ENCODE data around the gene IGF1R.
"Not testable (repeated sequence)": the region's sequence is repeated elsewhere in the genome, so short reads cannot be mapped to it uniquely, and the experiment has no call there.

Gene IGF1R

DNA sequence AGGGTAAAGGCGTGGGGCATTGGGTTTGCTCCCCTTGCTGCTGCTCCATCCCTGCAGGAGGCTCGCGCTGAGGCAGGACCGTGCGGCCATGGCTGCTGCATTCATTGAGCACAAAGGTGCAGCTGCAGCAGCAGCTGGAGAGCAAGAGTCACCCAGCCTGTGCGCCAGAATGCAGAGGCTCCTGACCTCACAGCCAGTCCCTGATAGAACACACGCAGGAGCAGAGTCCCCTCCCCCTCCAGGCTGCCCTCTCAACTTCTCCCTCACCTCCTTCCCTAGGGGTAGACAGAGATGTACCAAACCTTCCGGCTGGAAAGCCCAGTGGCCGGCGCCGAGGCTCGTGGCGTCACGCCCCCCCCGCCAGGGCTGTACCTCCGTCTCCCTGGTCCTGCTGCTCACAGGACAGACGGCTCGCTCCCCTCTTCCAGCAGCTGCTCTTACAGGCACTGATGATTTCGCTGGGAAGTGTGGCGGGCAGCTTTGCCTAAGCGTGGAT lies 312.3 kb downstream of the IGF1R start:
- DNase-seq (ENCODE audit: low spot score) = no peak

DNA sequence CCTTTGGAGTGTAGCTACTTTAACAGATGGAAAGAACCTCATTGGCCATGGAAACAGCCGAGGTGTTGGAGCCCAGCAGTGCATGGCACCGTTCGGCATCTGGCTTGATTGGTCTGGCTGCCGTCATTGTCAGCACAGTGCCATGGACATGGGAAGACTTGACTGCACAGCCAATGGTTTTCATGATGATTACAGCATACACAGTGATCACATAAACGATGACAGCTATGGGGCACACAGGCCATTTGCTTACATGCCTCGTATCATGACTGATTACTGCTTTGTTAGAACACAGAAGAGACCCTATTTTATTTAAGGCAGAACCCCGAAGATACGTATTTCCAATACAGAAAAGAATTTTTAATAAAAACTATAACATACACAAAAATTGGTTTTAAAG lies 315.1 kb downstream of the IGF1R start:
- DNase-seq (ENCODE audit: low spot score) = no peak

DNA sequence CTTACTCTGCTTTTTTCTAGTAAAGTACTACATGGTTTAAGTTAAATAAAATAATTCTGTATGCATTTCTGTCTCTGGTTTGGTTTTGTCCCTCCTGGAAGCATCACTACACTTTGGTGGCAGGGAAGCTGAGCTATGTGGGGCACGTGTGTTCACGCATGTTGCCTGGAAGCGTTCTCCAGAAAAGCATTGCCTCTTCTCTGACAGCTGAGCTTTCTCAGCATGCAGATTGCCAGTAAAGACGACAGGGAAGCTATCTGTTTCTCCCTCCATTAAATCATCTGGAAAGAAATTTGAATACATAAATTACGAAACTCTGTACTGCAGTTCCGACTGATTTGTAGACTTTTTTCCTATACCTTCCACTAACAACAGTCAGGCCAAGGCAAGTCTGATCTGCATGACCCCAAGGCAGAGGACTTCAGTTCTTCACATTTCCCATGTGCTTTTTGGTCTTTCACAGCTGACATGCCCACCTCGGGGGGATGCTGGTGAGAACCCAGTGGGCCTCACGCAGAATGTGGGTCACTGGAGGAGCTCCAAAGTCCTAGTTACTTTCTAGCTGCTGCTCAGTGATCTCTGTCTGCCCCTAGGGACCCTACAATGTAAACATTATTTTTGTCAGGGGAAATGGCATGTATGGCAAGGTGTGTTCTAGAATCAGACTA lies 316.3 kb downstream of the IGF1R start:
- DNase-seq (ENCODE audit: low spot score) = no peak

DNA sequence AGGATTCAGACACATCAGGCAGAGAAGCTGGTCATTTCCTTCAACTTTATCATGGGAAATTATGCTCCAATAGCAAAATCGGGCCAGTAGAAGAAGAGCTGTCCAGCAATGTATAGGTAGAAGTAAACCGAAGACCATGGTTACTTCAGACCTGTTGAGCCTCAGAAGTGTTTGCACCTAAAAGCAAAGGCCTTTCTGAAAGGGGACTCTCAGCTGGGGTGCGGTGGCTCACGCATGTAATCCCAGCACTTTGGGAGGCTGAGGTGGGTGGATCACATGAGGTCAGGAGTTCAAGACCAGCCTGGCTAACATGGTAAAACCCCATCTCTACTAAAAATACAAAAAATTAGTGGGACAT lies 316.8 kb downstream of the IGF1R start:
- DNase-seq (ENCODE audit: low spot score) = not testable (repeated sequence)

DNA sequence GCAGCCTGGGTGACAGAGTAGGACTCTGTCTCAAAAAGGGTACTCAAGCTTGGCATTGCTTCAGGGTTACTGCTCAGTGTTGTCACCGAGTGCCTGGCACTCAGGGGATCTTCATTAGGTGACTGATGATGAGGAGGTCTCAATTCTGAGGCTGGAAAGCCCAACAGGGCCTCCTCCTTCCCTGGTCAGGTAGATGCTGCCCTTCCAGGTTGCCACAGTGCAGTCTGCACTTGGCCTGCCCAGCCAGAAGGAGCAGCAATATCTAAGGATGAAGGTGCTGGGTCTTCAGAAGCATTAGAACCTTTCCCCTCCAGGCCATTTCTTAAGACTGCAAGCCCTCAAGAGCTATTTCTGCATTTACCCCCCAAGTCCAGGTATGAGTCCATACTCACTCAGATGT lies 317.3 kb downstream of the IGF1R start:
- no peak for DNase-seq (ENCODE audit: low spot score)

DNA sequence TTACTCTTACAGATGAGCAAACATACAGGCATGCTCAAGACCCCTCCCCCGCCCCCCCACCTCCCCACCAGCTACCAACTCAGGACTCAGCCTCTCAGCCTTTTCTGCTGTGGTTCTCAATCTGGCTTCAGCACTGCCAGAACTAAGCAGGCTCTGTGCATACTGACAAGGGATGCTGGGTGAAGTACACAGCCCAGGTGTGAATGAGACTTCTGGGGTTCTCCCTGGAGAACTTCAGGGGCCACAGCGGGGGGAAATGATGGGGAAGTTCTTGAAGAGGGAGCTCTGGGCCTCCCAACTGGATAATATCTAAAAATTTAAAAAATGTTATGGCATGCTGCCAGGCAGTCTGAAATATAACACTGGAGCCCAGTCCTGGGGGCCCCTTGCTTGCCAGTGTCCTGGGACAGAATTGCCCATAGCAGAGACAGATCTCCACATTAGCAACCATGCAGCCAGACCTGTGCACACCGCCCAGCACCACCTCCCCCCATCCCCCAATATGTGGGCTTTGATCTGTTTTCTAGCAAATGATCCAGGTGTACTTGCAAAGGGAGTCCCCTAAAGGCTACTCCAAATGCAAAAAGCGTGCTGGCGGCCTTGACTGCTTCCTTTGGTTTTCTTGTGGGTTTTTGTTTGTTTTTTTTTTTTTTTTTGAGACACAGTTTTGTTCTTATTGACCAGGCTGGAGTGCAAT lies 317.9 kb downstream of the IGF1R start:
- DNase-seq (ENCODE audit: low spot score) = no peak

DNA sequence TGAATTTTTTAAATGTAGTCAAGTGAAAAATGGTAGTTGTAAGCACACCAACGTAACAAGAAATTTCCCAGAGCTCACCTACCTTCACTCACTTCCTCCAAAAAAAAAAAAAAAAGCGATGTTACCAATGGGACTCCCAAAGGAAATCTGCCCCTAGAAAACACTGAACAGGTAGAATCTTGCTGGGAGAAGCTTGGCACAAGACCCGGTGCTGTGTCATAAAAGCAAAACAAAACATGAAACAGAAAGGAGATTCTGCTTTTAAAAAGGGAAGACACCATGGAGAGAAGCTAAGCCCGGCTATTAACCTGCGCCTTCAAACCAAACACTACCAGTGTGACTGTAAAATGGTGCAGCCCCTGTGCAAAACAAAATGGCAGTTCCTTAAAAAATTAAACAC lies 318.8 kb downstream of the IGF1R start:
- DNase-seq (ENCODE audit: low spot score) = no peak

DNA sequence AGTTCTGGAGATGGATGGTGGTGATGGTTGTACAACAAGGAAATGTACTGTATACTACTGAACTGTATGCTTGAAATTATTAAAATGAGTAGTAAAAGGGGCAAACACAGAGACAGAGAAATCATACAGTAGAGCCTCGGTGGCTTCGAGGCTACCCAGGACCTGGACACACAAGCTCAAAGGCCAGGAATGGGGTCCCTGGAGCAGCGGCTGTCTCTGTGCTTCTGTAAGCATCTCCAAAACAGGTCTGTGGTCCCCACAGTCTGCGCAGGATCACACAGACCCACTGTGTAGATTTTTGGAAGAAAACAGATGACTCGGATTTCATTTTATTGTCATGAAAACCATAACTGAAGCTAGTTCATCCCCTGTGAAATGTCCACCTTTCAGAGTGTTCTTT lies 319.6 kb downstream of the IGF1R start:
- no peak for DNase-seq (ENCODE audit: low spot score)

DNA sequence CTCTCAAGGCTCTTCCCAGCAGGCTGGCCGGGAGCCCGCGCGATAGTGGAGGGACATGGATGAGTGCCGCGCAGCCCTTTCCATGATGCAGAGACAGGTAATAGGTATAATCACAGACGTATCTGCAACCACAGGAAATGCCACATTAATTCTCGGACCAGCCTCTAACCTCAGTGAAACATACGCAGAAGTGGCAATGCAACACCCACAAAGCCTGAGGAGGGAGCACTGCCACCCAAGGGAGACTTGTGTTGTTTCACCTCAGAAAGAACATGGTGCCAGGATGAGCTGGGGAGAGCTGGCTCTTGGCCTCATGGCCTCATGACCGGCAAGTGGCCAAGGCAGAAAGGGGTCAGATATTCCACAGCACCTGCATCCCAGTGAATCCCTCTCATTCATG lies 320.2 kb downstream of the IGF1R start:
- no peak for DNase-seq (ENCODE audit: low spot score)

DNA sequence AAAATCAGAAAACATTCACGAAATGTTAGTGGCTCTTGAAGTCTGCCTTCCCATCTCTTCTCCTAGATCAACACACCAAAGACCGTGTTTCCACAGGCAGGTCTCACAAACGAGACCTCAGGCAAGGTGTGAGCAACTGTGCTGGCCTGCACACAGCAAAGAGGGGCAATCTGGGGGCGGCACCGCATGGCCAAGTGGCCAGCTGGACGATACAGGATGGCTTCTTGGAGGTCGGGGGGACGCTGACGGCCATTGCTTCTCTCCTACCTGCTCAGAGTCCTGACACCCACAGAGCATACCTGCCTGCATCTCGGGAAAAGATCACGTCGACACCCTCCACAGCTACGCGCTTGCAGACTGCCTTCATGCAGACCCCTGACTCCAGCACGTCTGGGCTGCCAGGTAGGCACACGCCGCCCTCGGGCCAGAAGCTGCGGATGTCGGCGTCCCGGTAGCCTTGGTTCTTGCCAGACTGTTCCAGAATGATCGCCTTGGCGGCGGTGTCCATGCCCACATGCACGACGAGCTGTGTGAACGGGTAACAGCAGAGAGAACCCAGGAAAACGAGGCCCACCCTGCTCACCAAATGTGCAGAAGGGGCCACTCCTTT lies 320.9 kb downstream of the IGF1R start:
- no peak for DNase-seq (ENCODE audit: low spot score)

DNA sequence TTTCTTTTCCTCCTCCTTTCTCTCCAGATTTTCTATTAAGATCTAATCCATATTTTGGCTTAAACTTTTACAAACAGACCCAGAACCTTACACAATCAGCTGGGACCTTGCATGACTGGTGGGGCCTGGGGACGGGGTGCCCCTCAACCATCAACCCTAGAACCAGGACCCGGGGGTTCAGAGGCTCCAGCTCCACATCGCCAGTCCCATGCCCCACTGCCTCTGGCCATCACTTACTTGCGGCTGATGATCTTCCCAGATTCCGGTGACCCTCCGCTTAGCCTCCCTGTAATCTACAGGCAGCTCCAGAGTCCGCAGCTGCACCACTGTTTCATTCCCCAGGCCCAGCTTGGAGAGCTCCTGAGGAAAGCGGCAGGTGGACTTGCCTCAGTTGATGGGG lies 322.5 kb downstream of the IGF1R start:
- no peak for DNase-seq (ENCODE audit: low spot score)

DNA sequence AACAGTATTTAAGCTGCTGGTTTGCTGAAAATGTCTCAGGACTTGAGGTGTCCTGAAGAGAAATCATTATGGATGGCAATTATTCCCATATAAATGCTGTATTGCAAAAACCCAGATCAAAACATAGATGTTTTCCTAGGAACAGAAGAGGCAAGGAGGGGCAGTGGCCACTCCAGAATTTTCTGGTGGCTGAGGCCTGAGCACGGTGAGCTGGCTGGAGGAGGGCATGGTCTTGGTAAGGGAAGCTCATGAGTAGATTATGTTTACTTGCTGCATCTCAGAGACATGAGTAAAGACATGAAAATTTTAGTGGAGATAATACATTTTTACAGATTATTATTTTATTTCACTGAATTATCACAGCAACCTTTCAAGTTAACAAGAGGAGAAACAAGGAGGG lies 328.2 kb downstream of the IGF1R start:
- no peak for DNase-seq (ENCODE audit: low spot score)

DNA sequence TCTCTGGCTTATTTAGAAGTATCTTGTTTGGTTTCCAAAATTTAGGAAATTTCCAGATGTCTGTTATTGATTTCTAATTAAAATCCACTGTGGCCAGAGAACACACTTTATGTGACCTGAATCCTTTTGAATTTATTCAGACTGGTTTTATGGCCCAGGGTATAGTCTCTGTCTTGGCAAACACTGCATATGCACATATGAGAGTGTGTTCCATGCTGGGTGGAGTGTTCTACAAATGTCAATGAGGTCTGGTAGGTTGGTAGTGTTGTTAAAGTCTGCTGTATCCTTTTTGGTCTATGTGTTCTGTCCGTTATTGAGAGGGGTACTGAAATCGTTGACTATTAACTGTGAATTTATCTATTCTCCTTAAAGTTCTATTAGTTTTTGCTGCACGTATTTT lies 329.1 kb downstream of the IGF1R start:
- DNase-seq (ENCODE audit: low spot score) = no peak

DNA sequence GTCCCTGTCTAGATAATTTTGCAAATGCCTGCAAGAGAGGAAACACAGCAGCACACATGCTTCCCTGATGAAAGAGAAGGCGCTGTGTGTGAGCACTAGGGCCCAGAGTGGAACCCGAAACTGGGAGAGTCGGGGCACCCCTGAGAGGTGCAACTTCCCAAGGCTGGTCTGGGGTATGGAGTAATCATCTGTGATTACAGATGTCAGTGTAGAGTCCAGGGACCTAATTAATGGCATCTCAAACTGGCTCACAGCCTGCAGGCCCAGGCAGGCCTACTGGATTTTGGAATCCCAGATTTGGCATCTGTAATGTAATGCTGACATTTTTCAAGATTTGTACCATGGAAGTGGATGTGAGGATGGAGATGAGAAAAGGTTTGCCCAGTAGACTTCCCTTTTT lies 329.8 kb downstream of the IGF1R start:
- no peak for DNase-seq (ENCODE audit: low spot score)

DNA sequence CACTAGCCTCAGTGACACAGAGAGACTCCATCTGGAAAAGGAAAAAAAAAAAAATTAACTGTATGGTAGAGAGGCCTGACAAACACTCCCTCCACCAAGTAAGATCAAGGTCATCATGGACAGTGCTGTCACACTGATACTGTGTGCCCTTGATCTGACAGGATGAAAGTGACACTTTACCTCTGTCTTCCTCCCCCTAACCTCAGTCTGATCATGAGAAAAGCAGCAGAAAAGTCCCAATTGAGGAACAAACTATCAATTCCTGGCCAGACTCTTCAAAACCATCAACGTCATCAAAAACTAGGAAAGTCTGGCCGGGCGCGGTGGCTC lies 332.5 kb downstream of the IGF1R start:
- DNase-seq (ENCODE audit: low spot score) = no peak

DNA sequence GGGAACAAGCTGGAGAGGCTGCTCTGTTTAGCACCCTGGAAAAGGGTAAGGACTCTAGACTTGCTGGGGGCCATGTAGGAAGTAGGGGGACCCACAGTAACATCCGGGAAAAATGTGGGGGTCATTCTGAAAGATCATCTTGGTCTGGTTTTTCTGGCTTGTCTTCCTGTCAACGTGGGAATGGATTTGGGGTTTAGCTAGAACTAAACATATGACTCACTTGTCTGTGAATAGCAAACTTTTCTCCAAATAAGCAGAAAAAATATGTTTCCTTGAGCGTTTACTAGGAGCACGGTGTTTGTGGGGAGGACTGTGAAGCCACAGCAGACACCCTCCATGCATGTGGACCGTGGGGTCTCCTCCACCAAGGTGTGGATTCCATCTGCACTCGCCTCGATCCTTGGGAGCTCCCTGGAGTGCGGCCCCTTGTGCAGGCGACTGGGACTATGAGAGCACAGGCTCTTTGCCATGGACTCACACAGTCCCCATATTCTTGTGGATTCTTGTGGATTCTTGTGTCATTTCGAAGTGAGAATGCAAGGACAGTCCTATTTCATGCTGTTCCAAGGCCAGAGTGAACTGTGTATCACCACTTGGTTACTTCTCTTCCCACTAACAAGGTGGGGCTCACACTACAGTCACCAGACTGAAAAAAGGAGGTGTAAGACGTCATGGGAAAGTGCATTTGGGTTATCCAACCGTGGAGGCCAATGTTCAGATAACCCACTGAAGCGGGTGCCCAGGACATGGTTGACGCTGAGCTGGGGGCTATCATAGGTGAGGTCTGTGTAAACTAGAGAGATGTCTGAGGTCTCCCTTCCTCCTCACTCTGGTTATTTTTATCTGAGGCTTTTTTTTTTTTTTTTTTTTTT lies 333.7 kb downstream of the IGF1R start:
- peak; percentile 28 for DNase-seq (ENCODE audit: low spot score)

DNA sequence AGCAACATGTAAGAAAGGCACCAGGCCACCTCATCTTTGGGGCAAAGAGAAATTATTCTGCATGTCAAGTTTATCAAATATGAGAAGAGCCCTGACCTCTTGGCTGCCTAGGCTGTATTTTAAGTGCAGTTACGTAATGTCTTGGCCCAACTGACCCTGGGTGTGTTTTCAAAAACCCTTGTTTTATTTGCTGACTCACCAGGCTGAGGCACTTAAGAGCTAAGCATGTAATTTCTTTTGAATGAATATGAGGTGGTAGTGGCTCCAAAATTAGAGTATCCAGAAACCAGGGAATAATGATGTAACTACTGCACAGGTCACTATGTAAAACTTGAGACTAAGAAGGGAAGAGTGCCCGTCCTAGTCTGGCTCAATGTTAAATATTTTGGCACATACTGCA lies 335.0 kb downstream of the IGF1R start:
- DNase-seq (ENCODE audit: low spot score) = peak; percentile 83

DNA sequence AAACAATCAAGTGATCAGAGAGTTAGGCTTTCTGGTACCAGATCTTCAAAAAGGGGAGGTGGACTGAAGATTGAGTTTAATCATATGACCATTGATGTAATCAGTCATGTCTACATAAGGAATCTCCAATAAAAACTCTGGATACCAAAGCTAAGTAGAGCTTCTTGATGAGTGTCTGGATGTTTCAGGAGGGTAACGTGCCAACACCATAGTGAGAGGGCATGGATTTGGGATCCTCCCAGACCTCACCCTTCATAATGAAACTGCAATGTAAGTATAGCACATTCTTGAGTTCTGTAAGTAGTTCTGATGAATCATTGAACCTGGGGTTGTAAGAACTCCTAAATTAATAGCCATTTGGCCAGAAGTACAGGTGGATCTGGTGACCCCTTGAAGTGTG lies 337.9 kb downstream of the IGF1R start:
- DNase-seq (ENCODE audit: low spot score) = no peak

DNA sequence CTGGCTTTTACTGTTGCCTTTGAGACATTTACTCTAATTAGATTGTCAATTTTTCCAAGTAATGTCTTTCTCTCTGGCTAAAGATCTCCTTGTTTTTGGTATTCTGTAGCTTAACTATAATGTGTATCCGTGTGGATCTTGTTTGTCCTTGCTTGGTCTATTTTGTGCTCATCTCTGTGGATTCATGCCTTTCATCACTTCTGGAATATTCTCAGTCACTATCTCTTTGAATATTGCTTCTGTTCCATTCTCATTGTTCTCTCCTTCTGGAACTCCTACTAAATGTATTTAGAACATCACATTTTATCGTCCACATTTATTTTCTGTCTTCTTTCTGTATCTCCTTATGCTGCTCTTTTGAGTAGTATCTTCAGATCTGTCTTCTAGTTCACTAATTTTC lies 346.6 kb downstream of the IGF1R start:
- no peak for DNase-seq (ENCODE audit: low spot score)

DNA sequence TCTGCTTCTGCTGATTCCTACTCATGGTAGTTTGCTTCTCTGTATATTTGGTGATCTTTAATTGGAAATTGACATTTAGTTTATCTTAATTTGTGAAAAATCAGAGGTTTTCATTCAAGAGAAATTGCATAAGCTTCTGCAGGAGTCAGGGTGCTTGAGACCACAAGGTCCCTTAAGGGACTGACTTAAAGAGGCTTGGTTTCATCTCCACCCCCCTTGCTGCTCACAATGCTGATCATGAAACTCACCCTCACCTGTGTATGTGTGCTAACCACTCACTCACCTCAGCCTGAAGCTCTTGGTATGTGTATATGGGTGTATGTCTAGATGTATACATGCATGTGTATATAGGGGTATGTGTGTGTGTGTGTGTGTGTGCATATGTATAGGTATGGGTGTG lies 347.8 kb downstream of the IGF1R start:
- DNase-seq (ENCODE audit: low spot score) = no peak

DNA sequence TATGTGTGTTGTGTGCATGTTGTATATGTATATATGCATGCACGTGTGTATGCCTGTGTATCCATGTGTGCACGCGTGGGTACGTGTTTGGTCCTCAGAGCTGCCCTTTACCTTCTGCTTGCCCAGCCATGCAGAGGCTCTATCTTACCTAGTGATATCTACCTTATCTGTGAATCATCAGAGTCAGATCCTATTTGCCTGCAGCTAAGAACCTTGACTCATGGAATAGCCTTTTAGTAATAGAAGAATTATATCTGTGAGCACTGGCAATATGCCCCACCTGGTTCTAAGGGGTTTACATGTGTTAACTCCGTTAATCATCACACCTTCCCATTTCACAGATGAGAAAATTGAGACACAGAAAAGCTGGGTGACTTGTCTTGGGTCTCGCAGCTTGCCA lies 348.3 kb downstream of the IGF1R start:
- DNase-seq (ENCODE audit: low spot score) = no peak

DNA sequence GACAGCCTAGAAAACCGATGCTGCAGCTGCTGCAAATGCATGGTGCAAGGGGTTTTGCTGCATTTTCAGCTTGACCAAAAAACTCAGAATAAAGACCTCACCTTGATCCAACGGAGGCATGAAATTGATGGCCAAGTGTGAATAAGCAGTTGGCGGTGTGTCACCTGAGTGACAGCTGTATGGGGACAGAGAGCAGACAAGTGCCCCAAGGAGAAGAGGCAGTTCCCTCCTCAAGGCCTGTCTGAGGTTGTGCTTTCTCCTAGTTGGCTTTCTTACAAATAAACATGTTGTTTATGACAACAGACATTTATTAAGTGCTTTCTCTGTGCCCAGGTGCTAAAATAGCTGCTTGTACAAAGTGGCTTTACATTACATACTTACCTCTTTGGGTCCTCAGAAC lies 349.0 kb downstream of the IGF1R start:
- DNase-seq (ENCODE audit: low spot score) = no peak

DNA sequence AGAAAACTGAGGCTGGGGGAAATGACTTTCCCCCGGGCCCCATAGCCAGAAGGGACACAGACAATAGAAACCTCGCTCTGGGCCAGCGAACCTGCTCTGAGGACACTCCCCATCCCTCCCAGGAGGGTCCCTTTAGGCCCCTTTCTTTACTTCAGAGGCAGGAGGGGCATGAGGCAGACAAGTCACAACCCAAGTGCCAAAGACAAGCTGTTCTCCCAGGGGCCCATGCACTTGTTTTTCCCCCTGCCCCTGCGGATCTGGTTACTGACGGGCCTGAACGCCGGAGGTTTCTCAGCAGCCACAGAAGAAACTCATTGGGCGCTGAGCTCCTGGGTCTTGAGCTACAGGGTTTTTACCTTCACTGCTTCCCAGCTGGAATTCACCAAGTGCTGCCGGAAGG lies 349.4 kb downstream of the IGF1R start:
- DNase-seq (ENCODE audit: low spot score) = no peak
